ENCODE data around the gene KCTD8.
"Not testable (repeated sequence)": the region's sequence is repeated elsewhere in the genome, so short reads cannot be mapped to it uniquely, and the experiment has no call there.

- not testable (repeated sequence) for TF ChIP-seq POLR2A (IDR thresholded peaks at IDR 0.05); CTCF (IDR thresholded peaks at IDR 0.05 in 4 of 5, conservative IDR thresholded peaks at IDR 0.05 in 1 of 5)
Measured at GRCh38 chr4:44181491-44182349, 266.9 kb downstream of the KCTD8 start.

Data from gastrocnemius medialis (tissue), 4 donors.